Neuronal stem cell (in vitro differentiated cells): Measurements from ENCODE around the gene IGSF6.

ENCODE experiments used
- DNase-seq: peaks from one replicate; pipeline ENCODE4 v3.0.0-alpha.2; 2013; ENCODE audit warnings: low spot score
- H2AFZ ChIP-seq: one replicate; pipeline ENCODE4 v1.6.1; 2013; ENCODE audit warnings: mild to moderate bottlenecking, low read length, inconsistent platforms
- H2AK5ac ChIP-seq: 2 replicates; pipeline ENCODE4 v1.6.1; 2013; ENCODE audit warnings: low read depth, mild to moderate bottlenecking, inconsistent platforms, low read length, moderate library complexity, mixed read lengths
- H2BK120ac ChIP-seq: 2 replicates; pipeline ENCODE4 v1.6.1; 2013; ENCODE audit warnings: low read depth, mild to moderate bottlenecking, inconsistent platforms, low read length, moderate library complexity, mixed read lengths
- H2BK12ac ChIP-seq: one replicate; pipeline ENCODE4 v1.6.1; 2013; ENCODE audit warnings: low read length, inconsistent platforms
- H2BK15ac ChIP-seq: 2 replicates; pipeline ENCODE4 v1.6.1; 2013; ENCODE audit warnings: mild to moderate bottlenecking, low read length, inconsistent platforms, mixed read lengths
- H2BK5ac ChIP-seq: one replicate; pipeline ENCODE4 v1.6.1; 2013; ENCODE audit warnings: inconsistent platforms, mild to moderate bottlenecking, low read length, moderate library complexity
- H3K14ac ChIP-seq: one replicate; pipeline ENCODE4 v1.6.1; 2013; ENCODE audit warnings: low read length, inconsistent platforms
- H3K18ac ChIP-seq: 2 replicates; pipeline ENCODE4 v1.6.1; 2013; ENCODE audit warnings: low read length, inconsistent platforms
- H3K23ac ChIP-seq: 2 replicates; pipeline ENCODE4 v1.6.1; 2013; ENCODE audit warnings: low read depth, mild to moderate bottlenecking, mixed read lengths, low read length, inconsistent platforms; ENCODE audit not compliant: poor library complexity
- H3K27ac ChIP-seq: replicated peaks from 3 replicates; pipeline ENCODE4 v1.5.1; 2013; ENCODE audit warnings: low read length, inconsistent platforms
- H3K27me3 ChIP-seq, 3 experiments: 2 replicates each; pipeline ENCODE4 v1.6.1; 2013; ENCODE audit warnings: low read length in 3 of 3, mild to moderate bottlenecking in 2 of 3, inconsistent platforms in 1 of 3, low read depth in 1 of 3, mixed read lengths in 1 of 3, moderate library complexity in 1 of 3; ENCODE audit not compliant: control insufficient read depth in 3 of 3, insufficient read depth in 3 of 3
- H3K36me3 ChIP-seq, 2 donors: replicated peaks in 1 of 2; 2 replicates each; pipeline ENCODE4 v1.6.1; 2013; ENCODE audit warnings: low read length in 2 of 2; ENCODE audit not compliant: control insufficient read depth in 2 of 2, insufficient read depth in 2 of 2
- H3K4ac ChIP-seq: 2 replicates; pipeline ENCODE4 v1.6.1; 2013; ENCODE audit warnings: inconsistent platforms, mild to moderate bottlenecking, low read length, moderate library complexity
- H3K4me1 ChIP-seq, 2 donors: 1 replicate in 1 of 2; 2 replicates in 1 of 2; pipeline ENCODE4 v1.6.1; 2013; ENCODE audit warnings: low read length in 2 of 2, low read depth in 1 of 2; ENCODE audit not compliant: control insufficient read depth in 2 of 2, insufficient read depth in 1 of 2
- H3K4me2 ChIP-seq: one replicate; pipeline ENCODE4 v1.6.1; 2013; ENCODE audit warnings: mild to moderate bottlenecking, low read length, inconsistent platforms; ENCODE audit not compliant: insufficient read depth, poor library complexity, severe bottlenecking
- H3K4me3 ChIP-seq, 2 donors: 2 replicates each; pipeline ENCODE4 v1.5.1; 2013; ENCODE audit warnings: low read length in 2 of 2, mild to moderate bottlenecking in 2 of 2, inconsistent platforms in 1 of 2, moderate library complexity in 1 of 2
- H3K79me1 ChIP-seq: one replicate; pipeline ENCODE4 v1.6.1; 2013; ENCODE audit warnings: low read depth, mild to moderate bottlenecking, inconsistent platforms, low read length, moderate library complexity
- H3K9ac ChIP-seq: one replicate; pipeline ENCODE4 v1.6.1; 2013; ENCODE audit warnings: mild to moderate bottlenecking, low read depth, low read length, inconsistent platforms; ENCODE audit not compliant: poor library complexity
- H3K9me3 ChIP-seq, 2 donors: replicated peaks in 1 of 2; 2 replicates each; pipeline versions ENCODE3 to v1.6.1; 2013; ENCODE audit warnings: low read length in 2 of 2, mild to moderate bottlenecking in 2 of 2, inconsistent platforms in 1 of 2, low read depth in 1 of 2, mixed read lengths in 1 of 2, moderate library complexity in 1 of 2; ENCODE audit not compliant: control insufficient read depth in 2 of 2, insufficient read depth in 1 of 2
- H4K8ac ChIP-seq: one replicate; pipeline ENCODE4 v1.6.1; 2013; ENCODE audit warnings: low read depth, mild to moderate bottlenecking, inconsistent platforms, low read length, moderate library complexity
- H4K91ac ChIP-seq: one replicate; pipeline ENCODE4 v1.6.1; 2013; ENCODE audit warnings: low read length, low read depth, mild to moderate bottlenecking, inconsistent platforms; ENCODE audit not compliant: poor library complexity
- whole genome bisulfite sequencing, 2 donors: extraction: QIAGEN DNeasy Blood & Tissue Kit; methylation state at CpG; one replicate each; pipeline ENCODE4 v1.1.7; 2013; ENCODE audit warnings: missing lambda C conversion rate in 2 of 2, mixed read lengths in 1 of 2; ENCODE audit not compliant: insufficient read length in 2 of 2, insufficient replicate concordance in 1 of 2; ENCODE audit errors: extremely low coverage in 2 of 2; 5-methylcytosine and 5-hydroxymethylcytosine counted together

Gene IGSF6

GRCh38 chr16:21613781-21614180 is 38.6 kb downstream of the IGSF6 start:
- H2AK5ac ChIP-seq: no peak overlapping the region
- no peak overlapping the region for H3K4me3 ChIP-seq
- no peak overlapping the region for H2BK5ac ChIP-seq
- H3K79me1 ChIP-seq: no peaks in the 10 kb centered on the region
- DNase-seq: no peak
- peaks cover 0 to 53% of the 10 kb centered on the region in 2 donors for H3K36me3 ChIP-seq
- H3K9me3 ChIP-seq: no peaks in the 10 kb centered on the region
- H3K18ac ChIP-seq: no peak overlapping the region
- peaks cover 7 to 8% of the 10 kb centered on the region in 2 donors for H3K4me1 ChIP-seq
- no peak overlapping the region for H2BK15ac ChIP-seq
- H3K14ac ChIP-seq: no peak overlapping the region
- H3K9ac ChIP-seq: no peak overlapping the region
- no peak overlapping the region for H4K91ac ChIP-seq
- no peak overlapping the region for H3K4me2 ChIP-seq
- no peak overlapping the region for H2AFZ ChIP-seq
- H3K27me3 ChIP-seq: no peaks in the 10 kb centered on the region
- no peak overlapping the region for H2BK120ac ChIP-seq
- no peak overlapping the region for H4K8ac ChIP-seq
- no peak overlapping the region for H3K27ac ChIP-seq
- no peak overlapping the region for H3K4ac ChIP-seq
- no peak overlapping the region for H3K23ac ChIP-seq
- no CpG with 5 or more reads among the region's 2 CpGs for WGBS, 2 donors
- H2BK12ac ChIP-seq: no peak overlapping the region

- no CpG with 5 or more reads among the region's 4 CpGs for WGBS, 2 donors
- Histone ChIP-seq H4K91ac (no peak overlapping the region), H3K79me1 (no peaks in the 10 kb centered on the region), H2BK15ac (no peak overlapping the region), H3K18ac (no peak overlapping the region), H3K9me3 (no peaks in the 10 kb centered on the region), H3K4me3 (no peak overlapping the region), H3K14ac (no peak overlapping the region), H3K4me2 (no peak overlapping the region), H3K4ac (no peak overlapping the region), H3K27me3 (no peaks in the 10 kb centered on the region), H3K9ac (no peak overlapping the region), H3K36me3 (peaks cover 0 to 49% of the 10 kb centered on the region in 2 donors), H2AK5ac (no peak overlapping the region), H2BK120ac (no peak overlapping the region), H2AFZ (no peak overlapping the region), H3K27ac (no peak overlapping the region), H3K23ac (no peak overlapping the region), H3K4me1 (peaks cover 7 to 10% of the 10 kb centered on the region in 2 donors), H2BK12ac (no peak overlapping the region), H4K8ac (no peak overlapping the region), H2BK5ac (no peak overlapping the region)
- DNase-seq: no peak
These were observed 39.0 kb downstream of the IGSF6 start for GRCh38 chr16:21613361-21613760.

GRCh38 chr16:21611556-21612384 is 40.6 kb downstream of the IGSF6 start:
- no peak overlapping the region for H3K4me2 ChIP-seq
- H2AK5ac ChIP-seq: no peak overlapping the region
- no peak overlapping the region for H2BK5ac ChIP-seq
- H3K36me3 ChIP-seq: peaks cover 0 to 38% of the 10 kb centered on the region in 2 donors
- no peak overlapping the region for H3K4ac ChIP-seq
- H2AFZ ChIP-seq: no peak overlapping the region
- no peak overlapping the region for H4K8ac ChIP-seq
- no peak overlapping the region for H3K4me3 ChIP-seq
- H3K9me3 ChIP-seq: no peaks in the 10 kb centered on the region
- H3K27ac ChIP-seq: no peak overlapping the region
- no peak overlapping the region for H3K23ac ChIP-seq
- no peak overlapping the region for H3K14ac ChIP-seq
- no peak overlapping the region for H4K91ac ChIP-seq
- no peak overlapping the region for H2BK12ac ChIP-seq
- H2BK15ac ChIP-seq: no peak overlapping the region
- peak overlapping the region; percentile 41 for H3K18ac ChIP-seq
- no peaks in the 10 kb centered on the region for H3K27me3 ChIP-seq
- no peaks in the 10 kb centered on the region for H3K79me1 ChIP-seq
- H3K9ac ChIP-seq: no peak overlapping the region
- peaks cover 7 to 13% of the 10 kb centered on the region in 2 donors for H3K4me1 ChIP-seq
- no CpG with 5 or more reads among the region's 7 CpGs for WGBS, 2 donors
- no peak for DNase-seq
- H2BK120ac ChIP-seq: no peak overlapping the region

- no peak overlapping the region for H3K4ac ChIP-seq
- no peak overlapping the region for H2AK5ac ChIP-seq
- H3K27ac ChIP-seq: no peak overlapping the region
- no peaks in the 10 kb centered on the region for H3K79me1 ChIP-seq
- H2BK15ac ChIP-seq: no peak overlapping the region
- H3K9ac ChIP-seq: no peak overlapping the region
- H3K4me2 ChIP-seq: no peak overlapping the region
- H3K18ac ChIP-seq: no peak overlapping the region
- no peak overlapping the region for H2BK12ac ChIP-seq
- no CpG with 5 or more reads among the region's 4 CpGs for WGBS, 2 donors
- H3K27me3 ChIP-seq: no peaks in the 10 kb centered on the region
- no peak overlapping the region for H4K91ac ChIP-seq
- H2BK120ac ChIP-seq: no peak overlapping the region
- no peak overlapping the region for H2BK5ac ChIP-seq
- peaks cover 7 to 13% of the 10 kb centered on the region in 2 donors for H3K4me1 ChIP-seq
- H3K14ac ChIP-seq: no peak overlapping the region
- no peak overlapping the region for H3K23ac ChIP-seq
- H3K9me3 ChIP-seq: no peaks in the 10 kb centered on the region
- H3K36me3 ChIP-seq: peaks cover 0 to 32% of the 10 kb centered on the region in 2 donors
- H2AFZ ChIP-seq: no peak overlapping the region
- H4K8ac ChIP-seq: no peak overlapping the region
- H3K4me3 ChIP-seq: no peak overlapping the region
- DNase-seq: no peak
These were observed 41.2 kb downstream of the IGSF6 start for GRCh38 chr16:21611198-21611555.
